Lung (tissue), 12 donors: ENCODE data around the gene NR2F1. TPM values are rescaled to one million over a fixed set of nuclear protein-coding genes. Genes with fewer than 3 reads are reported as not detected.

ENCODE experiments used
- ATAC-seq: fragments of 200-7000 bp; cut with Tn5 transposase; one replicate; pipeline ENCODE4 v1.9.1; 2020; ENCODE audit warnings: moderate number of reproducible peaks; ENCODE audit not compliant: insufficient read depth, low FRiP score
- DNase-seq, 3 donors: peaks; one replicate each; pipeline ENCODE4 v3.0.0-alpha.2; 2013 to 2017
- H3K27ac ChIP-seq, 2 donors: one replicate each; pipeline ENCODE4 v1.5.1; 2013; ENCODE audit warnings: mild to moderate bottlenecking in 2 of 2, moderate library complexity in 2 of 2, control low read depth in 1 of 2, inconsistent platforms in 1 of 2, low read depth in 1 of 2, low read length in 1 of 2
- H3K27me3 ChIP-seq, 3 donors: one replicate each; pipeline ENCODE4 v1.5.1; 2013; ENCODE audit warnings: low read length in 2 of 3; ENCODE audit not compliant: control insufficient read depth in 3 of 3, insufficient read depth in 3 of 3
- H3K36me3 ChIP-seq, 4 donors: one replicate each; pipeline ENCODE4 v1.5.1; 2013; ENCODE audit warnings: low read length in 4 of 4, mild to moderate bottlenecking in 1 of 4, moderate library complexity in 1 of 4; ENCODE audit not compliant: control insufficient read depth in 4 of 4, insufficient read depth in 4 of 4
- H3K4me1 ChIP-seq, 5 donors: one replicate each; pipeline ENCODE4 v1.5.1; 2013; ENCODE audit warnings: low read length in 5 of 5, mild to moderate bottlenecking in 2 of 5, moderate library complexity in 1 of 5; ENCODE audit not compliant: control insufficient read depth in 5 of 5, insufficient read depth in 5 of 5
- H3K4me3 ChIP-seq: one replicate; pipeline ENCODE4 v1.5.1; 2013; ENCODE audit warnings: mild to moderate bottlenecking, control low read depth, moderate library complexity
- H3K9ac ChIP-seq, 2 donors: one replicate each; pipeline ENCODE4 v1.5.1; 2013; ENCODE audit warnings: low read length in 2 of 2, control low read depth in 1 of 2; ENCODE audit not compliant: insufficient read depth in 1 of 2
- H3K9me3 ChIP-seq, 4 donors: one replicate each; pipeline ENCODE4 v1.5.1; 2013; ENCODE audit warnings: low read length in 3 of 4, mild to moderate bottlenecking in 1 of 4, moderate library complexity in 1 of 4; ENCODE audit not compliant: control insufficient read depth in 4 of 4, insufficient read depth in 3 of 4
- WGBS, 2 donors: extraction: QIAGEN DNeasy Blood & Tissue Kit; methylation state at CpG; one replicate each; pipeline ENCODE4 v1.1.7; 2013; 5-methylcytosine and 5-hydroxymethylcytosine counted together
- polyA plus RNA-seq, 2 donors: library from polyadenylated mRNA; stranded (reverse); fragments of 200-250 nt; gene quantifications; one replicate each; pipeline ENCODE4 v1.2.1, GENCODE V29; 2013
- total RNA-seq, 2 donors: library from RNA; depleted of rRNA in 1 of 2; stranded (reverse); fragments of >200 nt in 1 of 2; gene quantifications; one replicate each; pipeline ENCODE4 v1.2.1, GENCODE V29; 2014 to 2021
- TF ChIP-seq, protein P1 (sequence below): IDR thresholded peaks from 2 replicates; pipeline ENCODE4 v1.5.1; 2012; ENCODE audit warnings: mild to moderate bottlenecking; ENCODE audit errors: control extremely low read depth, extremely low read depth
- donor health status: control.
- donor health status: control.
- donor health status: Bipolar disorder and iron deficiency.
- donor health status: healthy.
- donor health status: DM: yes; HTN: yes; CAD: no.

NR2F1 gene
- total and polyA plus RNA-seq, 4 donors, result 15.2 to 104 (median 58.3) TPM

DNA sequence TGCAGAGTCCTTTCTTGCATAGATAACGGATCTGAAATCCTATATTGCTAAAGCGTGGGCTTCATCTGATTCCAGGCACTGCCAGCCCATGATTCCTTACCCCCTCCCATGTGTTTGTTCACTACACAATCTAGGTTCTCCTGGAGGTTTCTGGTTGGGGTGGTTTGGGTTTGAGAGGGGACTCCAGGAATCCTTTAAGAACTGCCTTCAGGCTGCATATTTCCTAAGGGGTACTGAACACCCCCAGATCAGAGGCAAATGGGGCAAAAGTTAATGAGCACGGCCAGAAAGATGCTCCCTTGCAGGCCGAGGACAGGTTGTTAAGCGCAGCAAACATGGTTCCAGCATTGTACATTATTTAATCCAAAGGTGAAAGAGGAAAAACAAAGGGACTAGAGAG lies 9.9 kb downstream of the NR2F1 start:
- H3K9ac ChIP-seq, result peak overlapping the region in 1 of 2 donors; percentile 92
- H3K9me3 ChIP-seq, result peaks cover 0 to 23% (median 0%) of the 10 kb centered on the region in 4 donors
- ATAC-seq (no peak), DNase-seq (peak in 2 of 3 donors; percentile 25 to 51)
- peak overlapping the region in 1 of 2 donors; percentile 44 for H3K27ac ChIP-seq
- H3K27me3 ChIP-seq, result peaks cover 0 to 65% (median 2%) of the 10 kb centered on the region in 3 donors
- no peak overlapping the region for H3K4me3 ChIP-seq
- peaks cover 0 to 75% (median 15%) of the 10 kb centered on the region in 5 donors for H3K4me1 ChIP-seq
- TF ChIP-seq, protein P1, sequence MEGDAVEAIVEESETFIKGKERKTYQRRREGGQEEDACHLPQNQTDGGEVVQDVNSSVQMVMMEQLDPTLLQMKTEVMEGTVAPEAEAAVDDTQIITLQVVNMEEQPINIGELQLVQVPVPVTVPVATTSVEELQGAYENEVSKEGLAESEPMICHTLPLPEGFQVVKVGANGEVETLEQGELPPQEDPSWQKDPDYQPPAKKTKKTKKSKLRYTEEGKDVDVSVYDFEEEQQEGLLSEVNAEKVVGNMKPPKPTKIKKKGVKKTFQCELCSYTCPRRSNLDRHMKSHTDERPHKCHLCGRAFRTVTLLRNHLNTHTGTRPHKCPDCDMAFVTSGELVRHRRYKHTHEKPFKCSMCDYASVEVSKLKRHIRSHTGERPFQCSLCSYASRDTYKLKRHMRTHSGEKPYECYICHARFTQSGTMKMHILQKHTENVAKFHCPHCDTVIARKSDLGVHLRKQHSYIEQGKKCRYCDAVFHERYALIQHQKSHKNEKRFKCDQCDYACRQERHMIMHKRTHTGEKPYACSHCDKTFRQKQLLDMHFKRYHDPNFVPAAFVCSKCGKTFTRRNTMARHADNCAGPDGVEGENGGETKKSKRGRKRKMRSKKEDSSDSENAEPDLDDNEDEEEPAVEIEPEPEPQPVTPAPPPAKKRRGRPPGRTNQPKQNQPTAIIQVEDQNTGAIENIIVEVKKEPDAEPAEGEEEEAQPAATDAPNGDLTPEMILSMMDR, result no peak
- 41 to 57% methylated on average over 5 of the region's 5 CpGs for WGBS, 2 donors
- peaks cover 0 to 57% (median 19%) of the 10 kb centered on the region in 4 donors for H3K36me3 ChIP-seq

DNA sequence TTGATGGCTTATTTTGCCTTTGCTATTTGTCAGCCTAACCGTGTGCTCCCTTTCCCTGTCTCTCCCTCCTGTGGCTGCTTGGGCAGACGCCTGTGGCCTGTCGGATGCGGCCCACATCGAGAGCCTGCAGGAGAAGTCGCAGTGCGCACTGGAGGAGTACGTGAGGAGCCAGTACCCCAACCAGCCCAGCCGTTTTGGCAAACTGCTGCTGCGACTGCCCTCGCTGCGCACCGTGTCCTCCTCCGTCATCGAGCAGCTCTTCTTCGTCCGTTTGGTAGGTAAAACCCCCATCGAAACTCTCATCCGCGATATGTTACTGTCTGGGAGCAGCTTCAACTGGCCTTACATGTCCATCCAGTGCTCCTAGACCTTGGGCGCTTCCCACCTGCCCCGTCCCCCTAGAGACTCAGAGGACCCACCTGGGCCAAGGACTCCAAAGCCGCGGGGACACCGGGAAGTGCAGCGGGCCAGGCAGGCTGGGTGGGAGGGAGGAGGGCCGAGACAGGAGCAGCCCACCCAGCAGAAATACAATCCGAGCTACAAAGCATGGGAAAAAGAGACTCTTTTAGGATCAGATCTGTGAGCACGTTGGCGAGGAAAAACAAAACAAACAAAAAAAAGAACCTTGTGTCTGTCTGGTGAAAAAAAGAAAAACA lies 10.6 kb downstream of the NR2F1 start:
- DNase-seq (peak; percentile 55 to 67 (median 63)), ATAC-seq (no peak)
- H3K4me1 ChIP-seq, result peaks cover 0 to 82% (median 12%) of the 10 kb centered on the region in 5 donors
- WGBS, 2 donors, result 16 to 33% methylated on average over 30 of the region's 30 CpGs
- H3K27me3 ChIP-seq, result peaks cover 0 to 70% (median 4%) of the 10 kb centered on the region in 3 donors
- H3K36me3 ChIP-seq, result peaks cover 0 to 52% (median 16%) of the 10 kb centered on the region in 4 donors
- H3K9me3 ChIP-seq, result peaks cover 0 to 18% (median 0%) of the 10 kb centered on the region in 4 donors
- peak overlapping the region in 1 of 2 donors; percentile 15 for H3K27ac ChIP-seq
- TF ChIP-seq, protein P1, result no peak
- no peak overlapping the region for H3K4me3 ChIP-seq
- peak overlapping the region in 1 of 2 donors; percentile 92 for H3K9ac ChIP-seq

- Histone ChIP-seq H3K9ac (peak overlapping the region in 1 of 2 donors; percentile 92), H3K27me3 (peaks cover 0 to 71% (median 12%) of the 10 kb centered on the region in 3 donors), H3K27ac (peak overlapping the region in 1 of 2 donors; percentile 40), H3K4me1 (peaks cover 0 to 86% (median 12%) of the 10 kb centered on the region in 5 donors), H3K4me3 (no peak overlapping the region), H3K9me3 (peaks cover 0 to 16% (median 0%) of the 10 kb centered on the region in 4 donors), H3K36me3 (peaks cover 0 to 40% (median 11%) of the 10 kb centered on the region in 4 donors)
- DNase-seq (peak; percentile 77 to 83 (median 81)), ATAC-seq (no peak)
- 14 to 24% methylated on average over 36 to 37 of the region's 37 CpGs for WGBS, 2 donors
- TF ChIP-seq, protein P1, result no peak
Measured at GRCh38 chr5:93594591-93595419, 11.8 kb downstream of the NR2F1 start.
